ENCODE measurements around the gene PRR19.

PRR19 gene

GRCh38 chr19:42343344-42344110 lies 41.6 kb downstream of the PRR19 start:
- H3K36me3 ChIP-seq (ENCODE audit: insufficient read depth, low read length) = no peaks in the 10 kb centered on the region; the same call in 1 of the 2 replicates

GRCh38 chr19:42344336-42344893 lies 42.5 kb downstream of the PRR19 start:
- Histone ChIP-seq H3K27me3 (ENCODE audit: insufficient read depth, low read length) (no peaks in the 10 kb centered on the region), H3K27ac (ENCODE audit: low read depth, low read length, poor library complexity, severe bottlenecking) (no peak overlapping the region), H3K4me1 (ENCODE audit: insufficient read depth, low read length, severe bottlenecking) (no peaks in the 10 kb centered on the region), H3K9me3 (ENCODE audit: low read length) (no peaks in the 10 kb centered on the region), H3K9ac (ENCODE audit: low read length) (no peak overlapping the region), H3K4me2 (ENCODE audit: low read length) (no peak overlapping the region), H3K9me2 (ENCODE audit: low read depth, low read length) (no peaks in the 10 kb centered on the region), H3K36me3 (ENCODE audit: insufficient read depth, low read length) (no peaks in the 10 kb centered on the region; the same call in 1 of the 2 replicates), H3F3A (ENCODE audit: insufficient read depth, low read length) (no peaks in the 10 kb centered on the region), H2AFZ (ENCODE audit: low read length) (no peak overlapping the region), H3K4me3 (ENCODE audit: low read depth, low read length, poor library complexity, severe bottlenecking) (no peak overlapping the region), H3K79me2 (ENCODE audit: insufficient read depth, low read length) (no peaks in the 10 kb centered on the region), H4K20me1 (ENCODE audit: insufficient read depth, low read length) (no peaks in the 10 kb centered on the region)
- TF ChIP-seq EZH2 (IDR thresholded peaks at IDR 0.05; ENCODE audit: borderline replicate concordance, low read length) (no peak), CTCF (IDR thresholded peaks at IDR 0.05; ENCODE audit: low read length) (no peak)

More at GRCh38 chr19:42343344-42344110, 41.6 kb downstream of the PRR19 start:
- no peaks in the 10 kb centered on the region for H3K4me1 ChIP-seq (ENCODE audit: insufficient read depth, low read length, severe bottlenecking)
- no peak overlapping the region for H3K27ac ChIP-seq (ENCODE audit: low read depth, low read length, poor library complexity, severe bottlenecking)
- H3K79me2 ChIP-seq (ENCODE audit: insufficient read depth, low read length) = no peaks in the 10 kb centered on the region
- no peak overlapping the region for H3K4me3 ChIP-seq (ENCODE audit: low read depth, low read length, poor library complexity, severe bottlenecking)
- H4K20me1 ChIP-seq (ENCODE audit: insufficient read depth, low read length) = no peaks in the 10 kb centered on the region
- no peaks in the 10 kb centered on the region for H3F3A ChIP-seq (ENCODE audit: insufficient read depth, low read length)
- no peak overlapping the region for H3K4me2 ChIP-seq (ENCODE audit: low read length)
- no peaks in the 10 kb centered on the region for H3K9me2 ChIP-seq (ENCODE audit: low read depth, low read length)
- H2AFZ ChIP-seq (ENCODE audit: low read length) = no peak overlapping the region
- H3K27me3 ChIP-seq (ENCODE audit: insufficient read depth, low read length) = no peaks in the 10 kb centered on the region
- TF ChIP-seq CTCF (IDR thresholded peaks at IDR 0.05; ENCODE audit: low read length) (peak; percentile 53), EZH2 (IDR thresholded peaks at IDR 0.05; ENCODE audit: borderline replicate concordance, low read length) (no peak)
- H3K9me3 ChIP-seq (ENCODE audit: low read length) = no peaks in the 10 kb centered on the region
- H3K9ac ChIP-seq (ENCODE audit: low read length) = no peak overlapping the region

- Histone ChIP-seq H3K4me3 (ENCODE audit: low read depth, low read length, poor library complexity, severe bottlenecking) (no peak overlapping the region), H3K4me1 (ENCODE audit: insufficient read depth, low read length, severe bottlenecking) (no peaks in the 10 kb centered on the region), H3K27me3 (ENCODE audit: insufficient read depth, low read length) (no peaks in the 10 kb centered on the region), H3K9me2 (ENCODE audit: low read depth, low read length) (no peaks in the 10 kb centered on the region), H3K36me3 (ENCODE audit: insufficient read depth, low read length) (no peaks in the 10 kb centered on the region; the same call in 1 of the 2 replicates), H4K20me1 (ENCODE audit: insufficient read depth, low read length) (no peaks in the 10 kb centered on the region), H3F3A (ENCODE audit: insufficient read depth, low read length) (no peaks in the 10 kb centered on the region), H2AFZ (ENCODE audit: low read length) (no peak overlapping the region), H3K9ac (ENCODE audit: low read length) (no peak overlapping the region), H3K9me3 (ENCODE audit: low read length) (no peaks in the 10 kb centered on the region), H3K27ac (ENCODE audit: low read depth, low read length, poor library complexity, severe bottlenecking) (no peak overlapping the region), H3K4me2 (ENCODE audit: low read length) (no peak overlapping the region), H3K79me2 (ENCODE audit: insufficient read depth, low read length) (no peaks in the 10 kb centered on the region)
- no peak for TF ChIP-seq EZH2 (IDR thresholded peaks at IDR 0.05; ENCODE audit: borderline replicate concordance, low read length)
- no peak for TF ChIP-seq CTCF (IDR thresholded peaks at IDR 0.05; ENCODE audit: low read length)
Measured at GRCh38 chr19:42345191-42345812, 43.4 kb downstream of the PRR19 start.
